Measurements from ENCODE around the gene RPH3AL. TPM values are rescaled to one million over a fixed set of nuclear protein-coding genes. Genes with fewer than 3 reads are reported as not detected.

RPH3AL gene
- total RNA-seq, 2 experiments from 2014 or later = 2.4 to 2.8 TPM

GRCh38 chr17:348692-349425 is 3.7 kb downstream of the RPH3AL start:
- POLR2A ChIA-PET = no interaction called here
- H3K4me3 ChIP-seq (ENCODE audit: low read length) = no peak overlapping the region
- no peak overlapping the region for H3K27ac Mint-ChIP-seq

GRCh38 chr17:348012-348411 is 4.6 kb downstream of the RPH3AL start:
- no peaks in the 10 kb centered on the region for H3K27me3 Mint-ChIP-seq
- H3K36me3 Mint-ChIP-seq (ENCODE audit: low read depth) = no peaks in the 10 kb centered on the region
- no peaks in the 10 kb centered on the region for H3K4me1 Mint-ChIP-seq (ENCODE audit: low read depth)
- no peak overlapping the region for H3K4me3 Mint-ChIP-seq
- Histone ChIP-seq H3K9me3 (ENCODE audit: control insufficient read depth in 1 of 2, insufficient read depth in 1 of 2, low read length in 2 of 2) (no peaks in the 10 kb centered on the region), H3K4me3 (ENCODE audit: low read length) (no peak overlapping the region), H3K36me3 (ENCODE audit: insufficient read depth, low read length) (no peaks in the 10 kb centered on the region), H3K27me3 (ENCODE audit: control insufficient read depth in 1 of 2, insufficient read depth in 2 of 2, low read length in 2 of 2) (no peaks in the 10 kb centered on the region), H3K27ac (ENCODE audit: low read depth in 1 of 2, low read length in 2 of 2) (no peak overlapping the region), H3K4me1 (ENCODE audit: insufficient read depth, low read length) (no peaks in the 10 kb centered on the region)
- H3K9me3 Mint-ChIP-seq = peaks cover 4% of the 10 kb centered on the region
- POLR2A ChIA-PET = no interaction called here
- TF ChIP-seq CTCF (IDR thresholded peaks at IDR 0.05) = no peak
- CTCF ChIA-PET = no interaction called here
- no peak overlapping the region for H3K27ac Mint-ChIP-seq
- intact Hi-C loops (cut with DNase I, micrococcal nuclease) = no loop called here
- no peak for DNase-seq
- no peak for ATAC-seq (ENCODE audit: poor library complexity)

More at GRCh38 chr17:348692-349425, 3.7 kb downstream of the RPH3AL start:
- CTCF ChIA-PET = no interaction called here
- Mint-ChIP-seq H3K27me3 (no peaks in the 10 kb centered on the region), H3K4me3 (no peak overlapping the region), H3K4me1 (ENCODE audit: low read depth) (no peaks in the 10 kb centered on the region), H3K9me3 (peaks cover 4% of the 10 kb centered on the region), H3K36me3 (ENCODE audit: low read depth) (no peaks in the 10 kb centered on the region)
- ATAC-seq (ENCODE audit: poor library complexity) (no peak), DNase-seq (no peak)
- Histone ChIP-seq H3K4me1 (ENCODE audit: insufficient read depth, low read length) (no peaks in the 10 kb centered on the region), H3K9me3 (ENCODE audit: control insufficient read depth in 1 of 2, insufficient read depth in 1 of 2, low read length in 2 of 2) (no peaks in the 10 kb centered on the region), H3K27me3 (ENCODE audit: control insufficient read depth in 1 of 2, insufficient read depth in 2 of 2, low read length in 2 of 2) (no peaks in the 10 kb centered on the region), H3K36me3 (ENCODE audit: insufficient read depth, low read length) (no peaks in the 10 kb centered on the region), H3K27ac (ENCODE audit: low read depth in 1 of 2, low read length in 2 of 2) (no peak overlapping the region)
- intact Hi-C loops (cut with DNase I, micrococcal nuclease) = no loop called here
- no peak for TF ChIP-seq CTCF (IDR thresholded peaks at IDR 0.05)

GRCh38 chr17:347309-347899 is 5.2 kb downstream of the RPH3AL start:
- Mint-ChIP-seq H3K9me3 (peaks cover 4% of the 10 kb centered on the region), H3K27me3 (no peaks in the 10 kb centered on the region), H3K4me1 (ENCODE audit: low read depth) (no peaks in the 10 kb centered on the region), H3K27ac (no peak overlapping the region), H3K4me3 (no peak overlapping the region), H3K36me3 (ENCODE audit: low read depth) (no peaks in the 10 kb centered on the region)
- ChIA-PET POLR2A (no interaction called here), CTCF (no interaction called here)
- intact Hi-C loops (cut with DNase I, micrococcal nuclease) = no loop called here
- H3K4me3 ChIP-seq (ENCODE audit: low read length) = no peak overlapping the region
- no peaks in the 10 kb centered on the region for H3K4me1 ChIP-seq (ENCODE audit: insufficient read depth, low read length)
- ATAC-seq (ENCODE audit: poor library complexity) (no peak), DNase-seq (no peak)
- no peaks in the 10 kb centered on the region for H3K36me3 ChIP-seq (ENCODE audit: insufficient read depth, low read length)
- no peaks in the 10 kb centered on the region for H3K27me3 ChIP-seq (ENCODE audit: control insufficient read depth in 1 of 2, insufficient read depth in 2 of 2, low read length in 2 of 2)
- no peak for TF ChIP-seq CTCF (IDR thresholded peaks at IDR 0.05)
- no peak overlapping the region for H3K27ac ChIP-seq (ENCODE audit: low read depth in 1 of 2, low read length in 2 of 2)
- no peaks in the 10 kb centered on the region for H3K9me3 ChIP-seq (ENCODE audit: control insufficient read depth in 1 of 2, insufficient read depth in 1 of 2, low read length in 2 of 2)
